Ovary (tissue), 3 donors: ENCODE measurements around the gene NID1.

Experiments used
- CTCF ChIP-seq, 3 donors: fragments of 450-650 bp in 2 of 3; fragments of 200-600 bp in 1 of 3; IDR thresholded peaks; one replicate each; pipeline versions ENCODE4 v1.5.1 to v1.8.0; 2016 to 2022; ENCODE audit warnings: antibody characterized with exemption in 3 of 3, mild to moderate bottlenecking in 1 of 3
- EP300 ChIP-seq: sonication (generic); formaldehyde crosslinking; IDR thresholded peaks from one replicate; pipeline ENCODE4 v1.6.1; 2017; ENCODE audit warnings: antibody characterized with exemption
- POLR2A ChIP-seq: fragments of 450-650 bp; IDR thresholded peaks from one replicate; pipeline ENCODE4 v1.6.1; 2017; ENCODE audit warnings: antibody characterized with exemption, mild to moderate bottlenecking, moderate library complexity
- donor health status: DM: no; HTN: no; CAD: no.

GRCh38 chr1:235990330-235990795, 74.5 kb downstream of the NID1 start:
- TF ChIP-seq CTCF (IDR thresholded peaks at IDR 0.05) = no peak
- TF ChIP-seq EP300 = no peak
- TF ChIP-seq POLR2A = no peak
